HG03558 (cell line): ENCODE results near the gene TAF9B.
"Not testable (repeated sequence)": the region's sequence is repeated elsewhere in the genome, so short reads cannot be mapped to it uniquely, and the experiment has no call there.

ENCODE experiments used
- ATAC-seq: cut with Tn5 transposase; IDR thresholded peaks from one replicate; pipeline ENCODE4 v1.9.1; 2021; ENCODE audit warnings: moderate number of reproducible peaks; ENCODE audit not compliant: unreplicated experiment; ENCODE audit errors: extremely low read depth

TAF9B gene

GRCh38 chrX:78118628-78119027 lies 20.8 kb downstream of the TAF9B start:
- ATAC-seq: no peak

GRCh38 chrX:78116766-78117165 lies 22.7 kb downstream of the TAF9B start:
- ATAC-seq: no peak

GRCh38 chrX:78116365-78116764 lies 23.1 kb downstream of the TAF9B start:
- no peak for ATAC-seq

GRCh38 chrX:78111140-78111931 lies 28.1 kb downstream of the TAF9B start:
- no peak for ATAC-seq

GRCh38 chrX:78109458-78109857 lies 30.0 kb downstream of the TAF9B start:
- ATAC-seq: no peak

GRCh38 chrX:78106651-78106986 lies 32.8 kb downstream of the TAF9B start:
- no peak for ATAC-seq

- no peak for ATAC-seq
Observed at GRCh38 chrX:78105944-78106650, 33.4 kb downstream of the TAF9B start.

GRCh38 chrX:78104447-78105176 lies 34.8 kb downstream of the TAF9B start:
- no peak for ATAC-seq

- peak; percentile 87 for ATAC-seq
Observed at GRCh38 chrX:78103623-78104446, 35.6 kb downstream of the TAF9B start, which contains the start of gene PGK1. Gene PGK1 (plus strand): TSS chrX:78104248. CDS start chrX:78104341, 93 bp downstream.

GRCh38 chrX:78103001-78103622 lies 36.3 kb downstream of the TAF9B start:
- no peak for ATAC-seq

GRCh38 chrX:78102091-78102490 lies 37.4 kb downstream of the TAF9B start:
- no peak for ATAC-seq

GRCh38 chrX:78098108-78098507 lies 41.3 kb downstream of the TAF9B start:
- ATAC-seq: no peak

GRCh38 chrX:78092296-78092695 lies 47.2 kb downstream of the TAF9B start:
- peak; percentile 83 for ATAC-seq

GRCh38 chrX:78081413-78081812 lies 58.0 kb downstream of the TAF9B start:
- not testable (repeated sequence) for ATAC-seq
